K562 (cell line): Measurements from ENCODE around the gene DDX55.

Experiments used
- ELF1 ChIP-seq: fragments of 200-800 bp; sonication (Bioruptor generic); IDR thresholded peaks from 2 replicates; pipeline ENCODE4 v1.6.1; 2016; ENCODE audit warnings: missing genetic modification characterization, missing compliant biosample characterization
- EZH2 ChIP-seq: IDR thresholded peaks from 2 replicates; pipeline ENCODE4 v1.6.1; 2012; ENCODE audit warnings: low read depth, mild to moderate bottlenecking, inconsistent platforms, low read length, borderline replicate concordance
- HCFC1 ChIP-seq: IDR thresholded peaks from 2 replicates; pipeline ENCODE4 v1.6.1; 2012; ENCODE audit warnings: low read depth, low read length, improper control_type of control experiment
- SIN3A ChIP-seq, 2 experiments: fragments of 150-350 bp in 1 of 2; IDR thresholded peaks; 2 replicates each; pipeline ENCODE4 v1.6.1; 2011 to 2016; ENCODE audit warnings: borderline replicate concordance in 2 of 2, low read depth in 2 of 2, low read length in 2 of 2, mild to moderate bottlenecking in 2 of 2, moderate library complexity in 2 of 2; ENCODE audit not compliant: control insufficient read depth in 1 of 2
- ZBTB1 ChIP-seq: sonication (generic); formaldehyde crosslinking; IDR thresholded peaks from 2 replicates; pipeline ENCODE4 v1.8.1; 2023; ENCODE audit warnings: missing genetic modification reagents, low read depth, mild to moderate bottlenecking, borderline replicate concordance
- TF ChIP-seq, protein P1 (sequence below): sonication (generic); formaldehyde crosslinking; IDR thresholded peaks from 2 replicates; pipeline ENCODE4 v1.8.1; 2023; ENCODE audit warnings: mild to moderate bottlenecking, missing genetic modification reagents
- TF ChIP-seq, protein P2 (sequence below): sonication (generic); formaldehyde crosslinking; IDR thresholded peaks from 2 replicates; pipeline ENCODE4 v1.8.0; 2022; ENCODE audit warnings: missing genetic modification reagents, mild to moderate bottlenecking, borderline replicate concordance
- TF ChIP-seq, protein P3 (sequence below): fragments of 450-650 bp; IDR thresholded peaks from 2 replicates; pipeline ENCODE4 v1.6.1; 2016; ENCODE audit warnings: borderline replicate concordance

DNA sequence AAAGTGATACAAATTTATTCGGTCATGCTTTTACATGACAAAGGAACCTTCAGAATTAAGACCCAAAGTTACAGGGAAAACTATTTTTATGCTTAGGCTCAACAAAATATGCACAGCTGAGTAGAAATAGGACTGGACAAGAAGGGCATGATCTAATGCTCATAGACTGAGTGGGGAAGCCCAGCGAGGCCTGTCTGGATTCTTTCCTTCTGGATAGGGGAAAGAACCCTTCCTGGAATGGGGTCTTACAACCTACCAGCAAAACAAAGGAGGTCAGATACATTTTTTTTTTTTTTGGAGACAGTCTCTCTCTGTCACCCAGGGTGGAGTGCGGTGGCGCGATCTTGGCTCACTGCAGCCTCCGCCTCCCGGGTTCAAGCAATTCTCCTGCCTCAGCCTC is 2.2 kb upstream of the DDX55 start:
- TF ChIP-seq EZH2 (no peak), ELF1 (tag) (no peak), SIN3A (IDR thresholded peaks at IDR 0.05; ENCODE audit: borderline replicate concordance in 2 of 2, control insufficient read depth in 1 of 2, low read depth in 2 of 2, low read length in 2 of 2) (no peak), ZBTB1 (no peak), HCFC1 (no peak)
- TF ChIP-seq, protein P1, sequence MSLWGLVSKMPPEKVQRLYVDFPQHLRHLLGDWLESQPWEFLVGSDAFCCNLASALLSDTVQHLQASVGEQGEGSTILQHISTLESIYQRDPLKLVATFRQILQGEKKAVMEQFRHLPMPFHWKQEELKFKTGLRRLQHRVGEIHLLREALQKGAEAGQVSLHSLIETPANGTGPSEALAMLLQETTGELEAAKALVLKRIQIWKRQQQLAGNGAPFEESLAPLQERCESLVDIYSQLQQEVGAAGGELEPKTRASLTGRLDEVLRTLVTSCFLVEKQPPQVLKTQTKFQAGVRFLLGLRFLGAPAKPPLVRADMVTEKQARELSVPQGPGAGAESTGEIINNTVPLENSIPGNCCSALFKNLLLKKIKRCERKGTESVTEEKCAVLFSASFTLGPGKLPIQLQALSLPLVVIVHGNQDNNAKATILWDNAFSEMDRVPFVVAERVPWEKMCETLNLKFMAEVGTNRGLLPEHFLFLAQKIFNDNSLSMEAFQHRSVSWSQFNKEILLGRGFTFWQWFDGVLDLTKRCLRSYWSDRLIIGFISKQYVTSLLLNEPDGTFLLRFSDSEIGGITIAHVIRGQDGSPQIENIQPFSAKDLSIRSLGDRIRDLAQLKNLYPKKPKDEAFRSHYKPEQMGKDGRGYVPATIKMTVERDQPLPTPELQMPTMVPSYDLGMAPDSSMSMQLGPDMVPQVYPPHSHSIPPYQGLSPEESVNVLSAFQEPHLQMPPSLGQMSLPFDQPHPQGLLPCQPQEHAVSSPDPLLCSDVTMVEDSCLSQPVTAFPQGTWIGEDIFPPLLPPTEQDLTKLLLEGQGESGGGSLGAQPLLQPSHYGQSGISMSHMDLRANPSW (CRISPR knock-in tag): no peak
- TF ChIP-seq, protein P2, sequence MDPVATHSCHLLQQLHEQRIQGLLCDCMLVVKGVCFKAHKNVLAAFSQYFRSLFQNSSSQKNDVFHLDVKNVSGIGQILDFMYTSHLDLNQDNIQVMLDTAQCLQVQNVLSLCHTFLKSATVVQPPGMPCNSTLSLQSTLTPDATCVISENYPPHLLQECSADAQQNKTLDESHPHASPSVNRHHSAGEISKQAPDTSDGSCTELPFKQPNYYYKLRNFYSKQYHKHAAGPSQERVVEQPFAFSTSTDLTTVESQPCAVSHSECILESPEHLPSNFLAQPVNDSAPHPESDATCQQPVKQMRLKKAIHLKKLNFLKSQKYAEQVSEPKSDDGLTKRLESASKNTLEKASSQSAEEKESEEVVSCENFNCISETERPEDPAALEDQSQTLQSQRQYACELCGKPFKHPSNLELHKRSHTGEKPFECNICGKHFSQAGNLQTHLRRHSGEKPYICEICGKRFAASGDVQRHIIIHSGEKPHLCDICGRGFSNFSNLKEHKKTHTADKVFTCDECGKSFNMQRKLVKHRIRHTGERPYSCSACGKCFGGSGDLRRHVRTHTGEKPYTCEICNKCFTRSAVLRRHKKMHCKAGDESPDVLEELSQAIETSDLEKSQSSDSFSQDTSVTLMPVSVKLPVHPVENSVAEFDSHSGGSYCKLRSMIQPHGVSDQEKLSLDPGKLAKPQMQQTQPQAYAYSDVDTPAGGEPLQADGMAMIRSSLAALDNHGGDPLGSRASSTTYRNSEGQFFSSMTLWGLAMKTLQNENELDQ: no peak
- TF ChIP-seq, protein P3, sequence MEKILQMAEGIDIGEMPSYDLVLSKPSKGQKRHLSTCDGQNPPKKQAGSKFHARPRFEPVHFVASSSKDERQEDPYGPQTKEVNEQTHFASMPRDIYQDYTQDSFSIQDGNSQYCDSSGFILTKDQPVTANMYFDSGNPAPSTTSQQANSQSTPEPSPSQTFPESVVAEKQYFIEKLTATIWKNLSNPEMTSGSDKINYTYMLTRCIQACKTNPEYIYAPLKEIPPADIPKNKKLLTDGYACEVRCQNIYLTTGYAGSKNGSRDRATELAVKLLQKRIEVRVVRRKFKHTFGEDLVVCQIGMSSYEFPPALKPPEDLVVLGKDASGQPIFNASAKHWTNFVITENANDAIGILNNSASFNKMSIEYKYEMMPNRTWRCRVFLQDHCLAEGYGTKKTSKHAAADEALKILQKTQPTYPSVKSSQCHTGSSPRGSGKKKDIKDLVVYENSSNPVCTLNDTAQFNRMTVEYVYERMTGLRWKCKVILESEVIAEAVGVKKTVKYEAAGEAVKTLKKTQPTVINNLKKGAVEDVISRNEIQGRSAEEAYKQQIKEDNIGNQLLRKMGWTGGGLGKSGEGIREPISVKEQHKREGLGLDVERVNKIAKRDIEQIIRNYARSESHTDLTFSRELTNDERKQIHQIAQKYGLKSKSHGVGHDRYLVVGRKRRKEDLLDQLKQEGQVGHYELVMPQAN: no peak
